Measurements from ENCODE around the gene F10. TPM values are rescaled to one million over a fixed set of nuclear protein-coding genes. Genes with fewer than 3 reads are reported as not detected.

F10 gene
- total and polyA plus RNA-seq, 2 experiments from 2014 or later: 143 to 148 TPM

GRCh38 chr13:113192279-113192678 lies 69.7 kb downstream of the F10 start:
- H3K27me3 ChIP-seq: no peaks in the 10 kb centered on the region
- no peak for DNase-seq (ENCODE audit: low spot score)
- no peaks in the 10 kb centered on the region for H3K9me3 ChIP-seq (ENCODE audit: low read depth)
- H3K27ac ChIP-seq: no peak overlapping the region
- no peaks in the 10 kb centered on the region for H3K4me1 ChIP-seq (ENCODE audit: insufficient read depth)
- no peak for TF ChIP-seq CTCF (IDR thresholded peaks at IDR 0.05; ENCODE audit: poor library complexity)
- TF ChIP-seq EZH2 (IDR thresholded peaks at IDR 0.05; ENCODE audit: borderline replicate concordance): no peak
- no peak for TF ChIP-seq EZH2phosphoT487 (IDR thresholded peaks at IDR 0.05; ENCODE audit: low read depth, severe bottlenecking, unreplicated experiment)
- H3K4me2 ChIP-seq: no peak overlapping the region
- H4K20me1 ChIP-seq (ENCODE audit: insufficient read depth, poor library complexity, severe bottlenecking): no peaks in the 10 kb centered on the region
- H3K4me3 ChIP-seq: no peak overlapping the region
- no peaks in the 10 kb centered on the region for H3K36me3 ChIP-seq (replicated peaks; ENCODE audit: insufficient read depth, low read depth)
- H2AFZ ChIP-seq: no peak overlapping the region
- H3K79me2 ChIP-seq: no peaks in the 10 kb centered on the region
- no peaks in the 10 kb centered on the region for H3K9me2 ChIP-seq (replicated peaks; ENCODE audit: insufficient read depth)
- 86% methylated on average over 4 of the region's 4 CpGs for WGBS (ENCODE audit: low lambda C conversion rate, missing lambda C conversion rate)

- H3K4me1 ChIP-seq (ENCODE audit: insufficient read depth): no peaks in the 10 kb centered on the region
- no peak overlapping the region for H3K4me3 ChIP-seq
- no peaks in the 10 kb centered on the region for H3K36me3 ChIP-seq (replicated peaks; ENCODE audit: insufficient read depth, low read depth)
- 98% methylated on average over 2 of the region's 2 CpGs for WGBS (ENCODE audit: low lambda C conversion rate, missing lambda C conversion rate)
- no peaks in the 10 kb centered on the region for H4K20me1 ChIP-seq (ENCODE audit: insufficient read depth, poor library complexity, severe bottlenecking)
- H3K79me2 ChIP-seq: no peaks in the 10 kb centered on the region
- no peak overlapping the region for H2AFZ ChIP-seq
- TF ChIP-seq CTCF (IDR thresholded peaks at IDR 0.05; ENCODE audit: poor library complexity) (no peak), EZH2 (IDR thresholded peaks at IDR 0.05; ENCODE audit: borderline replicate concordance) (no peak), EZH2phosphoT487 (IDR thresholded peaks at IDR 0.05; ENCODE audit: low read depth, severe bottlenecking, unreplicated experiment) (no peak)
- H3K9me3 ChIP-seq (ENCODE audit: low read depth): no peaks in the 10 kb centered on the region
- no peak overlapping the region for H3K4me2 ChIP-seq
- H3K27ac ChIP-seq: no peak overlapping the region
- no peaks in the 10 kb centered on the region for H3K9me2 ChIP-seq (replicated peaks; ENCODE audit: insufficient read depth)
- H3K27me3 ChIP-seq: no peaks in the 10 kb centered on the region
- DNase-seq (ENCODE audit: low spot score): no peak
Measured at GRCh38 chr13:113192902-113193301, 70.3 kb downstream of the F10 start.

GRCh38 chr13:113195360-113195759 lies 72.8 kb downstream of the F10 start:
- no peak overlapping the region for H3K4me2 ChIP-seq
- no peaks in the 10 kb centered on the region for H3K9me3 ChIP-seq (ENCODE audit: low read depth)
- H3K36me3 ChIP-seq (replicated peaks; ENCODE audit: insufficient read depth, low read depth): no peaks in the 10 kb centered on the region
- WGBS (ENCODE audit: low lambda C conversion rate, missing lambda C conversion rate): 89% methylated on average over 6 of the region's 6 CpGs
- H3K27ac ChIP-seq: no peak overlapping the region
- no peaks in the 10 kb centered on the region for H3K27me3 ChIP-seq
- peaks cover 3% of the 10 kb centered on the region for H4K20me1 ChIP-seq (ENCODE audit: insufficient read depth, poor library complexity, severe bottlenecking)
- DNase-seq (ENCODE audit: low spot score): no peak
- no peak overlapping the region for H2AFZ ChIP-seq
- H3K4me3 ChIP-seq: no peak overlapping the region
- no peaks in the 10 kb centered on the region for H3K9me2 ChIP-seq (replicated peaks; ENCODE audit: insufficient read depth)
- no peaks in the 10 kb centered on the region for H3K4me1 ChIP-seq (ENCODE audit: insufficient read depth)
- peaks cover 21% of the 10 kb centered on the region for H3K79me2 ChIP-seq
- TF ChIP-seq EZH2phosphoT487 (IDR thresholded peaks at IDR 0.05; ENCODE audit: low read depth, severe bottlenecking, unreplicated experiment): no peak
- TF ChIP-seq CTCF (IDR thresholded peaks at IDR 0.05; ENCODE audit: poor library complexity): no peak
- no peak for TF ChIP-seq EZH2 (IDR thresholded peaks at IDR 0.05; ENCODE audit: borderline replicate concordance)
